Measurements from ENCODE around the gene ADAM22. TPM values are rescaled to one million over a fixed set of nuclear protein-coding genes. Genes with fewer than 3 reads are reported as not detected.

Gene ADAM22
- total and polyA plus RNA-seq, 10 of the 15 experiments (the other 5 are each of a cell fraction or from before 2014, with no cell fraction given) = 1.4 to 24.5 (median 7.6) TPM

DNA sequence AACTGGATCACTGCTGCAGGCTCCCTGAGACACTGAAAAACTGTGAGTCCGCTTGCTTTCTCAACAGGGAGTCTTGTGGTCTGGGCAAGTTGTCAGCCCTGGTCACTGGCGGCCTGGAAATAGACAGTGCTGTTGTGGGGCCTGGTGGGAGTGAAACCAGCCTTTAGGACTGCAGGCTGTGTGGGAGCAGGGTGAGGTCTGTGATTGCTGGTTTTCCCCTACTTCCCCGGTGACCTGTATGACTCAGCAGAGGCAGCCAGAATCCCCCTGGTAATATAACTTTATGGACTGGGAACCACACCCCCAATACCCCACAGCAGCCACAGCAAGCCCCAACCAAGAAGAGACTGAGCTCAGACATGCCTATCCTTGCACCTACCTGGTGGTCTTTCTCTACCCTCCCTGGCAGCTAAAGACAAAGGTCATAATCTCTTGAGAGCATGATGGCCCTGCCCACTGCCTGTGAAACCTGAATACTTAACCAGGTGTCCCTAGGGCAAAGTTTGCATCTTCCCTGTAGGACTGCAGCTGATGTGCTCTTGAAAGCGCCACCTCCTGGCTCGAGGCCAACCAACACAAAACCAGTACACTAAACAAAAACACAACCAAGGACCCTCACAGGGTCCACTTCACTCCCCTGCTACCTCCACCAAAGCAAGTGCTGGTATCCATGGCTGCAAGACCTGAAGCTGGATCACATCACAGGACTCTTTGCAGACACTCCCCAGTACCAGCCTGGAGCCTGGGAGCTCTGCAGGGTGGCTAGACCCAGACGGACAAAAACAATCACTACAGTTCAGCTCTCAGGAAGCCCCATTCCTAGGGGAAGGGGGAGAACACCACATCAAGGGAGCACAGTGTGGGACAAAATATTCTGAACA lies 7.2 kb upstream of the ADAM22 start (continued):
- TF ChIP-seq STAT3 (IDR thresholded peaks at IDR 0.05; ENCODE audit: low read depth, low read length) = no peak
- TF ChIP-seq REST (IDR thresholded peaks at IDR 0.05; ENCODE audit: low read depth, low read length) = no peak
- no peak for TF ChIP-seq ZBTB40 (IDR thresholded peaks at IDR 0.05; ENCODE audit: borderline replicate concordance)
- peak; percentile 79 for TF ChIP-seq ZNF687 (IDR thresholded peaks at IDR 0.05)
- TF ChIP-seq PAX8 (IDR thresholded peaks at IDR 0.05) = no peak
- peak; percentile 94 for TF ChIP-seq TAF1 (IDR thresholded peaks at IDR 0.05; ENCODE audit: borderline replicate concordance, low read depth, low read length)
- TF ChIP-seq HSF1 (IDR thresholded peaks at IDR 0.05; ENCODE audit: low read depth, low read length) = no peak
- TF ChIP-seq BCL11A (IDR thresholded peaks at IDR 0.05; ENCODE audit: low read depth, low read length) = peak; percentile 81
- TF ChIP-seq FOS (IDR thresholded peaks at IDR 0.05; ENCODE audit: borderline replicate concordance, extremely low read depth, insufficient read length) = no peak
- TF ChIP-seq, protein P1, sequence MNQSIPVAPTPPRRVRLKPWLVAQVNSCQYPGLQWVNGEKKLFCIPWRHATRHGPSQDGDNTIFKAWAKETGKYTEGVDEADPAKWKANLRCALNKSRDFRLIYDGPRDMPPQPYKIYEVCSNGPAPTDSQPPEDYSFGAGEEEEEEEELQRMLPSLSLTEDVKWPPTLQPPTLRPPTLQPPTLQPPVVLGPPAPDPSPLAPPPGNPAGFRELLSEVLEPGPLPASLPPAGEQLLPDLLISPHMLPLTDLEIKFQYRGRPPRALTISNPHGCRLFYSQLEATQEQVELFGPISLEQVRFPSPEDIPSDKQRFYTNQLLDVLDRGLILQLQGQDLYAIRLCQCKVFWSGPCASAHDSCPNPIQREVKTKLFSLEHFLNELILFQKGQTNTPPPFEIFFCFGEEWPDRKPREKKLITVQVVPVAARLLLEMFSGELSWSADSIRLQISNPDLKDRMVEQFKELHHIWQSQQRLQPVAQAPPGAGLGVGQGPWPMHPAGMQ (IDR thresholded peaks at IDR 0.05; ENCODE audit: borderline replicate concordance) = no peak
- TF ChIP-seq ZZZ3 (IDR thresholded peaks at IDR 0.05; ENCODE audit: control insufficient read depth, insufficient read length, low read depth) = no peak
- TF ChIP-seq ZNF384 (IDR thresholded peaks at IDR 0.05; ENCODE audit: borderline replicate concordance, low read depth, low read length) = no peak
- TF ChIP-seq KLF5 (IDR thresholded peaks at IDR 0.05; ENCODE audit: partially characterized antibody) = no peak

Measured in GM12878 (cell line).